M059J (cell line): Measurements from ENCODE around the gene PSMF1. TPM values are rescaled to one million over a fixed set of nuclear protein-coding genes. Genes with fewer than 3 reads are reported as not detected.
"Not testable (repeated sequence)": the region's sequence is repeated elsewhere in the genome, so short reads cannot be mapped to it uniquely, and the experiment has no call there.

Source experiments
- DNase-seq: peaks from one replicate; pipeline ENCODE4 v3.0.0-alpha.2; 2012; ENCODE audit warnings: low read depth
- total RNA-seq: library from RNA; depleted of rRNA; stranded (reverse); fragments of >200 nt; shearing (Covaris generic); gene quantifications from 2 replicates; pipeline ENCODE4 v1.2.3, GENCODE V29; 2014; rRNA removed

PSMF1 gene
- total RNA-seq, 1 experiment from 2014 or later, result 196 TPM

DNA sequence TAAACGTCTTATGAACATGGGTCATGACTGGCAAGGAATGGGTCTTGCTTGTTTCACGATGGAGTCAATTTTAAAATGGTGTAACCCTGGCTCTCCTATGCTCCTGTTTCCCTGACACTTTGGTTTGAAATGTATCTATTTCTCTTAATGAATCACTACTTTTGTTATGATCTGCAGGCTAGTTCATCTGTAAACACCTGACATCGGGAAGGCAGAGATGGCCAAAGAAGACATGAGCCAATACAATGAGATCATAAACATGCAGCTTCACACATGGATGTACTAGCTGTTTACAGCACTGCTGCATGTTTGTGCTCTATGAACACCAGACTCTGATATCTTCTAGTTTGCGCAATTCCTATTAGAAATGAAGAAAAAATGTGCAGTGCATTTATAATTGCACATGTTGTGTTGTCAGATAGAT lies 96.4 kb downstream of the PSMF1 start:
- no peak for DNase-seq

DNA sequence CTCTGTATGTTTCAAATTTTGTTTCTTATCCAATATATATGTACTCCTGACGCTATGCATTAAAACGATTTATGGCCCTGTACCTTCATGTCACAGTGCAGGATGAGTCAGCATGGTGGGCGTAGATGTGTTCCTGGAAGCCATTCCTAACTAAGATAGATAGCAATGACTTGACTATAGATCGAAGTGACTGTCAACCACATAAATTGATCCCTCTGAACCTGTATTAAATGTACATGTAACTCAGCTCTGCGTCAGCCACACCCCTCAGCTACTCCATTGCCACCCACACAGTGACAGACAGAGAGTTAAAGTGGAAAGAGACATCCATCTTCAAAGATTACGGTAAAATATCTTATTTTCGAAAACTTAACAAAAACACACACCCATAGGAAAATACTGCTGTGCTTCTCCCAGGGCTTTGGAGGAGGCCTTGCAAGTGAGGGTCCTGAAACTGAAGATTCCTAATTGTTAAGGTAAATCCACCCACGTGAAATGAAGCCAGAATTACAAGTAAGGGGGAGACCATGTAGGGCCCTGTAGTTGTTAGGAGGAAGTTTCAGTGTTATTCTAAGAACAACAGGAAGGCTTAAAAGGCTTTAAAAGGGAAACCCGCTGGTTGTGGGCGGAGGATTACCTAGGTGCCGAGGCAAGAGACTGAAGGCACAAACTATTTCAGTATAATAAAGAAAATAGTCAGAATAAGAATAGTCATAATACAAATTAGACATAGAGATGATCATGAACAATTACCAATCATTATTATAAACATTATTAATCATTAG lies 97.2 kb downstream of the PSMF1 start:
- no peak for DNase-seq

DNA sequence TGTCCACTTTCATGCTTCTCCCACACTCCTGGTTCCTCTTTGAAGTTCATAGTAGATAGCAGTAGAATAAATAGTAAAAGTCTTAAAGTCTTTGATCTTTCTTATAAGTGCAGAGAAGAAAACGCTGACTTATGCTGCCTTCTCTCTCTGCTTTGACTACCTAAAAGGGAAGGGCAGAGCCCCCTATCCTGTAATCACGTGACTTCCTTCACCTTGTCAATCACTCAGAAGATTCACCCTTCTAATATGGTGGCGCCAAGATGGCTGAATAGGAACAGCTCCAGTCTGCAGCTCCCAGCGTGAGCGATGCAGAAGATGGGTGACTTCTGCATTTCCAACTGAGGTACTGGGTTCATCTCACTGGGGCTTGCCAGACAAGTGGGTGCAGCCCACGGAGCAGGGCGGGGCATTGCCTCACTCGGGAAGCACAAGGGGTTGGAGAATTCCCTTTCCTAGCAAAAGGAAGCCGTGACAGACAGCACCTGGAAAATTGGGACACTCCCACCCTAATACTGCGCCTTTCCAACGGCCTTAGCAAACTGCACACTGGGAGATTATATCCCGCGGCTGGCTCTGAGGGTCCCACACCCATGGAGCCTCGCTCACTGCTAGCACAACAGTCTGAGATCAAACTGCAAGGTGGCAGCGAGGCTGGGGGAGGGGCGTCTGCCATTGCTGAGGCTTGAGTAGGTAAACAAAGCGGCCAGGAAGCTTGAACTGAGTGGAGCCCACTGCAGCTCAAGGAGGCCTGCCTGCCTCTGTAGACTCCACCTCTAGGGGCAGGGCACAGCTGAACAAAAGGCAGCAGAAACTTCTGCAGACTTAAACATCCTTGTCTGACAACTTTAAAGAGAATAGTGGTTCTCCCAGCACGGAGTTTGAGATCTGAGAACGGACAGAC lies 98.4 kb downstream of the PSMF1 start:
- DNase-seq, result not testable (repeated sequence)

Other genes with a start within 250 kb of the PSMF1 start
- not detected in 2 replicates for gene ANGPT4, start 202.3 kb upstream of the PSMF1 start, total RNA-seq
- gene RSPO4, start 116.3 kb upstream of the PSMF1 start, total RNA-seq, result not detected in 2 replicates
- 0.34 TPM in 2 replicates for gene TMEM74B, start 66.4 kb downstream of the PSMF1 start, total RNA-seq
- not detected in 2 replicates for gene C20orf202, start 84.9 kb downstream of the PSMF1 start, total RNA-seq
- gene RAD21L1, start 107.4 kb downstream of the PSMF1 start, total RNA-seq, result 0.39 TPM in 1 of 2 replicates, not detected in the other
- 4.0 and 9.9 TPM in 2 replicates for gene SNPH, start 147.7 kb downstream of the PSMF1 start, total RNA-seq
- gene SDCBP2, start 210.5 kb downstream of the PSMF1 start, total RNA-seq, result 3.4 and 3.7 TPM in 2 replicates